Memory B cell (primary cell): Measurements from ENCODE around the gene IFIT2.
"Not testable (repeated sequence)": the region's sequence is repeated elsewhere in the genome, so short reads cannot be mapped to it uniquely, and the experiment has no call there.

Experiments
- ATAC-seq: fragments of 150-1000 bp; cut with Tn5 transposase; 2 replicates; pipeline ENCODE4 v1.10.0; 2021; ENCODE audit warnings: low read depth, mild to moderate bottlenecking, moderate library complexity
- DNase-seq, 2 donors: peaks; one replicate each; pipeline ENCODE4 v3.0.0; 2022; ENCODE audit warnings: low spot score in 2 of 2
- H3K27ac Mint-ChIP-seq: one replicate; pipeline ENCODE4 v1.8.0; 2022; ENCODE audit warnings: mild to moderate bottlenecking, moderate library complexity, mixed read lengths
- H3K27me3 Mint-ChIP-seq: one replicate; pipeline ENCODE4 v1.8.0; 2022; ENCODE audit warnings: mixed read lengths
- H3K36me3 Mint-ChIP-seq: one replicate; pipeline ENCODE4 v1.8.0; 2022; ENCODE audit warnings: mild to moderate bottlenecking, mixed read lengths
- H3K4me1 Mint-ChIP-seq: one replicate; pipeline ENCODE4 v1.8.0; 2022; ENCODE audit warnings: mixed read lengths
- H3K4me3 Mint-ChIP-seq: one replicate; pipeline ENCODE4 v1.8.0; 2022; ENCODE audit warnings: mild to moderate bottlenecking, moderate library complexity, mixed read lengths
- H3K9me3 Mint-ChIP-seq: one replicate; pipeline ENCODE4 v1.8.0; 2022; ENCODE audit warnings: mixed read lengths

IFIT2 gene

DNA sequence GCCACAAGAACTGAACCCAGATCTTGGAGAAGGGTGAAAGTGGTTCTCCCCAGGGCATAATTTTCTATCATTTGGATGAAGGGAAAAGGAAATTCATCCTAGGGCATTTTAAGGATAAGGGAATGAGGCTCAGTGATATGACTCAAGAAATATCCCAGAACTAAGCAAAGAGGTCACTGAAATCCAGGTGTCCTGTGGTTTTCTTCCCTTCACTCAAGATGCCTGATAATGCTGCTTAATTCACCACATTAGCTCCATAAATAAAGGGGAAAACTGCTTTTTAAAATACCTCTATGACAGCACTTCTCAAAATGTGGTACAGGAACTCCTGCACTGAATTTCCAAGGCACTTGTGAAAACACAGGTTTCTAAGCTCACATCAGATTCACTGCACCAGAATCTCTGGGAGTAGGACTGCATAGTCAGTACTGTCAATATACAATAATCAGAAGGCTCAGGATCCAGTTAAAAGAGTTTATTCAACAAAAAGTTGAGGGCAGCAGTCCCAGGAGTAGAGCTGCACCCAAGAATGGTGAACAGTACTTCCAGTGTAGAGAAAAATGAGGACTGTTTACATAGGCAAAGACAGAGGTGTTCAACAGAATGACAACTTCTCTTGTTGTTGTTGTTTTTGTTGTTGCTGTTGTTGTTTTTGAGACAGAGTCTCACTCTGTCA, 28.8 kb downstream of the IFIT2 start:
- Mint-ChIP-seq H3K4me1 (peaks cover 51% of the 10 kb centered on the region), H3K36me3 (no peaks in the 10 kb centered on the region), H3K27ac (peak overlapping the region; percentile 97), H3K4me3 (peak overlapping the region; percentile 24), H3K27me3 (no peaks in the 10 kb centered on the region), H3K9me3 (no peaks in the 10 kb centered on the region)
- DNase-seq (no peak), ATAC-seq (no peak)

DNA sequence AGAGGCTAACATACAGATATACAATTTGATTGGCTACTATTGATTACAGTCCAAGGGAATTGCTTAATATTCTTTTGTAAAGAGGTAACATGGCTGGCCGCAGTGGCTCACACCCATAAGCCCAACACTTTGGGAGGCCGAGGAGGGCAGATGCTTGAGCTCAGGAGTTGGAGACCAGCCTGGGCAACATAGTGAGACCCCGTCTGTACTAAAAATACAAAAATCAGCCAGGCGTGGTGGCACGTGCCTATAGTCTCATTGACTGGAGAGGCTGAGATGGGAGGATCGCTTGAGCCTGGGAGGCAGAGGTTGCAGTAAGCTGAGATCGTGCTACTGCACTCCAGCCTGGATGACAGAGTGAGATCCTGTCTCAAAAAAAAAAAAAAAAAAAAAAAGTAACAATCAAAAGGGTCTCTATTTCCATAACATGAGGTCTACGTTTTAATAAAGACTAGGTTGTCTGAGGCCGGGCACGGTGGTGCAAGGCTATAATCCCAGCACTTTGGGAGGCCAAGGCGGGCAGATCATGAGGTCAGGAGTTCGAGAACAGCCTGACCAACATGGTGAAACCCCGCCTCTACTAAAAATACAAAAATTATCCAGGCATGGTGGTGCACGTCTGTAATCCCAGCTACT, 29.8 kb downstream of the IFIT2 start:
- peak overlapping the region; percentile 97 for H3K27ac Mint-ChIP-seq

DNA sequence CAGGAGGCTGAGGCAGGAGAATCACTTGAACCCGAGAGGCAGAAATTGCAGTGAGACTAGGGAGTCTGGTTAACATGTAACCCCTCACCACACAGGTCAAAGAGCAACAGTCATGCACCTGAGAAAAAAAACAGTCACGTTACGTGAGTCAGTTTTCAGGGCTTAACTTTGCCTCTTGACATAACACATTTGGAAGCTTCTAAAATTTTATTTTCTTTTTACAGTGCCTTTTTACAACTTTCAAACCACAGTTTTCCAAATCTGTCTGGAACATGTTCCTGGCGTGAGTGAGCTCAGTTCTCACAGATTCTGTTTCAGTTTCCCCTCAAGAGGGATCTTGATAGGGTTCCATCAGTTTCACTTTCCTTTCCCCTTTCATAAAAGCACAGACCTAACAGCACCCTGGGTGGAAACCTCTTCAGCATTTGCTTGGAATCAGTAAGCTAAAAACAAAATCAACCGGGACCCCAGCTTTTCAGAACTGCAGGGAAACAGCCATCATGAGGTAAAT, 30.3 kb downstream of the IFIT2 start:
- Mint-ChIP-seq H3K4me1 (peaks cover 44% of the 10 kb centered on the region), H3K27me3 (no peaks in the 10 kb centered on the region), H3K36me3 (peaks cover 1% of the 10 kb centered on the region), H3K9me3 (no peaks in the 10 kb centered on the region), H3K27ac (peak overlapping the region; percentile 97), H3K4me3 (peak overlapping the region; percentile 86)
- peak; percentile 12 to 38 for DNase-seq
- peak; percentile 55 for ATAC-seq

More for the DNA sequence above, 29.8 kb downstream of the IFIT2 start:
- not testable (repeated sequence) for H3K9me3 Mint-ChIP-seq, ATAC-seq, H3K27me3 Mint-ChIP-seq, H3K36me3 Mint-ChIP-seq, DNase-seq
- Mint-ChIP-seq H3K4me3 (peak overlapping the region; percentile 86), H3K4me1 (peaks cover 48% of the 10 kb centered on the region)

DNA sequence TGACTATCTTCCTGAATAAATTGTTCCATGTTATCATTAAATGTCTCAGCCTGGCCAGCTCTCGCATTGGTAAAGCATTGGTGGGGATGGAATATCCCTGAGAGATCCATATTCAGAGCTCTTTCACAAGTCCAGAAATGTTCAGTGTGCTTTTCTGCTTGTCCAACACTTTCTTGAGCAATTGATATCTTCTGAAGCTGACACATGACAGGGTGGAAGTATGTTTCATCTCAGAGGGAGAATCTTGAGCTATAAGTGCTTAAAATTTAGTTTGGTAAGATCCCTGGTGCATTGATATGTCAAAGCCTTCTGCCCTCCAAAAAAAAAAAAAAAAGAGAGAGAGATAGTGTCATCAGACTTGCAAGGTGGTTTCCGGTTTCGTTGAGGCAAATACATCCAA, 33.4 kb downstream of the IFIT2 start:
- ATAC-seq = no peak
- Mint-ChIP-seq H3K9me3 (no peaks in the 10 kb centered on the region), H3K27me3 (no peaks in the 10 kb centered on the region), H3K27ac (peak overlapping the region; percentile 97), H3K4me3 (no peak overlapping the region), H3K36me3 (peaks cover 19% of the 10 kb centered on the region), H3K4me1 (peaks cover 25% of the 10 kb centered on the region)
- DNase-seq = no peak

DNA sequence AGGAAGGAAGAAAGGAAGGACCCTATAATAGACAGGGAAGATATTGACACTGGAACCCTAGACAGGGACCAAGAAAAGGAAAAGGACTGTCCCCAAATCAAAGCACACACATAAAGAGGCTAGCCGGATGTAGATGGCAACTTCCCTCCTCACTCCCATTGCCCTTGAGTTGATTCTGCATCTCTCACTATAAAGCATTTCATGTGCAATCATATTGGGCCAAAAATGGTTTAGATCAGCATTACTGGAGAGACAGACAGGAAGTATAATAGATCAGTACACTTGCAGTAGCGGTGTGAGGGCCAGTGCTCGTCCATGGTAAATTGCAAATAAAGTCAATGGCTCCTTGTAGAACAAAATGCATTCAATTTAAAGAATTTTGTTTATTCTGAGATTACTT, 34.4 kb downstream of the IFIT2 start:
- H3K4me1 Mint-ChIP-seq = peaks cover 18% of the 10 kb centered on the region
- no peak for DNase-seq
- ATAC-seq = no peak
- H3K27me3 Mint-ChIP-seq = no peaks in the 10 kb centered on the region
- peak overlapping the region; percentile 97 for H3K27ac Mint-ChIP-seq
- no peaks in the 10 kb centered on the region for H3K9me3 Mint-ChIP-seq
- no peak overlapping the region for H3K4me3 Mint-ChIP-seq
- peaks cover 23% of the 10 kb centered on the region for H3K36me3 Mint-ChIP-seq

DNA sequence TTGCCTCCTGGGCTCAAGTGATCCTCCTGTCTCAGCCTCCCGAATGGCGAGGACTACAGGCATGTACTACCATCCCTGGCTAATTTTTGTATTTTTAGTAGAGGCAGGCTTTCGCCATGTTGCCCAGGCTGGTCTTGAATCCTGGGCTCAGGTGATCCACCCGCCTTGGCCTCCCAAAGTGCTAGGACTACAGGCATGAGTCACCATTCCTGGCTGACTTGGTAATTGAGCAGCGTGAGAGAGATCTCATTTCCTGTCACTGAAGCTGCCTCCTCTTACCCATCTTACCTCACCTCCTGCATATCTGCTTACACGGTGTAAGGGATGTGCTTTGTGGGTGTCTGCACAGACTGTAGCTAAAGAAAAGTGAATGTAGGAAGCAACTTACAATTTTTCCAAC, 35.6 kb downstream of the IFIT2 start:
- Mint-ChIP-seq H3K4me3 (no peak overlapping the region), H3K36me3 (peaks cover 23% of the 10 kb centered on the region), H3K27ac (no peak overlapping the region), H3K27me3 (no peaks in the 10 kb centered on the region), H3K4me1 (peaks cover 15% of the 10 kb centered on the region), H3K9me3 (no peaks in the 10 kb centered on the region)
- DNase-seq (no peak), ATAC-seq (no peak)

DNA sequence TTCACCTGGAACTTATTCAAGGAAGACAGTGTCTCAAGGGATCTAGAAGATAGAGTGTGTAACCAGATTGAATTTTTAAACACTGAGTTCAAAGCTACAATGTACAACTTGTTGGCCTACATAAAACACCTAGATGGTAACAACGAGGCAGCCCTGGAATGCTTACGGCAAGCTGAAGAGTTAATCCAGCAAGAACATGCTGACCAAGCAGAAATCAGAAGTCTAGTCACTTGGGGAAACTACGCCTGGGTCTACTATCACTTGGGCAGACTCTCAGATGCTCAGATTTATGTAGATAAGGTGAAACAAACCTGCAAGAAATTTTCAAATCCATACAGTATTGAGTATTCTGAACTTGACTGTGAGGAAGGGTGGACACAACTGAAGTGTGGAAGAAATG, 36.9 kb downstream of the IFIT2 start:
- DNase-seq = no peak
- no peaks in the 10 kb centered on the region for H3K9me3 Mint-ChIP-seq
- no peak overlapping the region for H3K27ac Mint-ChIP-seq
- H3K36me3 Mint-ChIP-seq = peaks cover 23% of the 10 kb centered on the region
- H3K4me3 Mint-ChIP-seq = no peak overlapping the region
- no peak for ATAC-seq
- H3K4me1 Mint-ChIP-seq = peaks cover 7% of the 10 kb centered on the region
- H3K27me3 Mint-ChIP-seq = no peaks in the 10 kb centered on the region

DNA sequence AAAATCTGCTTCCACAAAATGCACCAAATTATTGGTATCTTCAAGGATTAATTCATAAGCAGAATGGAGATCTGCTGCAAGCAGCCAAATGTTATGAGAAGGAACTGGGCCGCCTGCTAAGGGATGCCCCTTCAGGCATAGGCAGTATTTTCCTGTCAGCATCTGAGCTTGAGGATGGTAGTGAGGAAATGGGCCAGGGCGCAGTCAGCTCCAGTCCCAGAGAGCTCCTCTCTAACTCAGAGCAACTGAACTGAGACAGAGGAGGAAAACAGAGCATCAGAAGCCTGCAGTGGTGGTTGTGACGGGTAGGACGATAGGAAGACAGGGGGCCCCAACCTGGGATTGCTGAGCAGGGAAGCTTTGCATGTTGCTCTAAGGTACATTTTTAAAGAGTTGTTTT, 38.0 kb downstream of the IFIT2 start:
- H3K27ac Mint-ChIP-seq = no peak overlapping the region
- peaks cover 2% of the 10 kb centered on the region for H3K4me1 Mint-ChIP-seq
- no peak for ATAC-seq
- H3K27me3 Mint-ChIP-seq = no peaks in the 10 kb centered on the region
- peaks cover 23% of the 10 kb centered on the region for H3K36me3 Mint-ChIP-seq
- DNase-seq = no peak
- no peak overlapping the region for H3K4me3 Mint-ChIP-seq
- no peaks in the 10 kb centered on the region for H3K9me3 Mint-ChIP-seq

DNA sequence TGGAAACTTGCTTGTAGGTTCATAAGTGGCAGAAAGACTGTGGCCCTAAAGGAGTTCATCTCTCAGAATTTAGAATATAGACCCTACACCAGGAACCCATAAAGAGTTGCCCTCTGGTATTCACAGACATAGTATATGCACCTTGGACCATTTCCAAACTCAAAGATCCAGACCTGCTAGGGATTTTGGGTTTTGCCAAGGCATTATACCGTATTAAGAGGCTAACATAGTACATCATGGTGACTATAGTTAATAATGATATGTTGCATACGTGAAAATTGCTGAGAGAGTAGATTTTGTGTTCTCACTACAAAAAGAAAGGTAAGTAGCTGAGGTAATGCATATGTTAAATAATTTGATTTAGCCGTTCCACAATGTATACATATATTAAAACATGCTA, 39.8 kb downstream of the IFIT2 start:
- Mint-ChIP-seq H3K36me3 (peaks cover 21% of the 10 kb centered on the region), H3K4me1 (no peaks in the 10 kb centered on the region), H3K4me3 (no peak overlapping the region), H3K9me3 (no peaks in the 10 kb centered on the region), H3K27me3 (no peaks in the 10 kb centered on the region), H3K27ac (no peak overlapping the region)
- no peak for ATAC-seq
- DNase-seq = no peak

DNA sequence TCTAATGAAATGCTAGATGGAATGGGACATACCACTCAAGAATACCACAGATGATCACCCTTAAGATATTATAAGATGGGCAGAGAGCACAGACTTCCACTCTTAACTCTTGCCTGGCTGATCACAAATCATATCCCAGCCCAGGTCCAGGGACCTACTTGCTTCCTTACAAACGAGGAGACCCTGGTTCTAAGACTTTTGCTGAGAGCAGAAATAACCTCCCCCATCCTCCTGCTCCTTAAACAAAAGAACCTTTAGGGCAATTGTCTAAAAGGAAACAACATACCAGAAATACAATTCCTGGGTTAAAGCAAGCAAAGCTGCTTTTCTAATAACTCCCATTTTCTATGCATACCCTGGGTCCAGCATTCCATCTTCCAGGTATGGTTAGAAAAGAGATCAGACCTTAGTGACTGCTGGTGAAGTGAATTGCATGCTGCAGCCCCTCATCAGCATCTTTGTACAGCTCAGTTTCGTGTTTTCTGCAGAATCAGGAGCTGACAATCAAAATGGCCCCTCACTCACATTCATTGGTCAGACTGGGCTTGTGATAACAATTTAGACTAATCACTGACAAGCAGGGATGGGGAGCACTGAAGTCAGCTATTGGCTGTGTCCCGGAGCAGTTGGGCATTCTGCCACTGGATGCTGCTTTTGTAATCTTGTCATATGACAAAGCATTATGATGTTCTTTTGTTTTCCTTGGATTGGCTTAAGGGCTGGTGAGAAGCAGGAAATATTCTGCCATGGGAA, 40.5 kb downstream of the IFIT2 start:
- Mint-ChIP-seq H3K4me1 (peaks cover 4% of the 10 kb centered on the region), H3K36me3 (peaks cover 21% of the 10 kb centered on the region), H3K27me3 (no peaks in the 10 kb centered on the region), H3K27ac (no peak overlapping the region), H3K4me3 (no peak overlapping the region), H3K9me3 (no peaks in the 10 kb centered on the region)
- DNase-seq (no peak), ATAC-seq (no peak)

DNA sequence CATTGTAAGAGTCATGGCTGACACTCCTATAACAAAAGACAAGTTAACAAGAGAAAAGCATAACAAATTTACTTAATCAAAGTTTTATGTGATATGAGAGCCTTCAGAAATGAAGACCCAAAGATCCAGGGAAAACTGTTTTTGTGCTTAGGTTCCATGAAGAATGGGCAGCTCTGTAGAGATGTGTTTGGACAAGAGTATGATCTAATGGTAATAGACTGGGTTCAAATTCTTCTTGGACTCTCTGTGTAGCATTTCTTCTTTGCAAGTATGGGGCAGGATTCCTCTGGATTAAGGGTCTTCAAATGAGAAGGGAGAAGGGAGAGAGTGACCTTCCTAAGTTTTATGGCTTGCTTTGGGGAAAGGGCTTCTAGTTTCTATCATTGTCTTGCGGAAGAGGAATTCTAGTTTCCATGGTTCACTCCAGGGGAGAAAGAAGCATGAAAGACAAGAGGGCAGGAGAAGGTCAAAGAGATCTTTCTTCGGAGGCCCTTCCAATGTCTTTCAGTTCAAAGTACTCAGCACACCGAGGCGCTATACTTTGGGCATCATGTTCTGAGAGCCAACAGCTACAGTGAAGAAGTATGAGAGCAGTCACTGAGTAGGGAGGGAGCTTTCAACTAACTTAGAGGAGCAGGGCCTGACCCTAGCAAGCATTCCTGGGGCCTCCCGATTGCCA, 41.4 kb downstream of the IFIT2 start:
- Mint-ChIP-seq H3K27ac (no peak overlapping the region), H3K9me3 (no peaks in the 10 kb centered on the region), H3K4me3 (no peak overlapping the region), H3K36me3 (peaks cover 21% of the 10 kb centered on the region), H3K27me3 (no peaks in the 10 kb centered on the region), H3K4me1 (peaks cover 11% of the 10 kb centered on the region)
- no peak for ATAC-seq
- DNase-seq = no peak

DNA sequence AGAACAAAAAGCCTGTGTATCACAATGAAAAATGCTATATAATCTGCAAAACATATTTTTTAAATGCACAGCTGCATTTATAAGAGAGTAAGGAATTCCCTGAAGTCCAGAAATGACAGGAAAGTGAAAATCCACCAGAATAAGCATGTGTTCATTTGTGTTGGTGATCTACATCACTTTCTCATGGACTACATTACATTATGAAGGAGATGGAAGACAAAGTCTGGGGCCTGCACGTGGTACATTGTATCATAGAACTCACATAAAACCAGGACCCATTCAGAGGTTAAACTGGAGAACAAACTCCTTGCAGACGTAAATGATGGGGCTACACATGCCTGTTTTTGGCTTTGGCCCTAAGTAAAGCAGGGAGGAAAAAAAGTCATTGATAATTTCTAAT, 42.3 kb downstream of the IFIT2 start:
- H3K36me3 Mint-ChIP-seq = peaks cover 12% of the 10 kb centered on the region
- no peaks in the 10 kb centered on the region for H3K27me3 Mint-ChIP-seq
- ATAC-seq (no peak), DNase-seq (no peak)
- H3K4me3 Mint-ChIP-seq = no peak overlapping the region
- no peaks in the 10 kb centered on the region for H3K9me3 Mint-ChIP-seq
- H3K4me1 Mint-ChIP-seq = peaks cover 12% of the 10 kb centered on the region
- H3K27ac Mint-ChIP-seq = no peak overlapping the region

DNA sequence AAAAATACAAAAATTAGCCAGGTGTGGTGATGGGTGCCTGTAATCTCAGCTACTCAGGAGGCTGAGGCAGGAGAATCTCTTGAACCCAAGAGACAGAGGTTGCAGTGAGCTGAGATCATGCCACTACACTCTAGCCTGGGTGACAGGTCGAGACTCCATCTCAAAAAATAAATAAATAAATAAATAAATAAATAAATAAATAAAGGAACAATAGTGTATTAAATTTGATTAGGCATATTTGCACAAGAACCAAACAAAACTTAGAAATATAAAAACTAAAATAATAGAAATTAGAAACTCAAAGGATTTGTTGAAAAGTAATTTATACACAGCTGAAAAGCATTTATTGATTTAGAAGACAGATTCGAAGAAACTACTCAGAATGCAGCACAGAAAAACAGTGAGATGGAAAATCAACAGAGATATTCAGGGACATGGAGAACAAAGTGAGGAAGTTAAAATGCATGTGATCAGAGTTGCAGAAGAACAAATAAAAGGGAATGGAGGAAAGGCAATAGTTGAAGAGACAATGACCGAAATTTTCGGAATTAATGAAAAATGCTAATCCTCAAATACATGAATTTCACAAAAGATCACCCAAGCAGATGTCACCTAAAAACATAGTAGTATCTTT, 43.6 kb downstream of the IFIT2 start:
- no peaks in the 10 kb centered on the region for H3K27me3 Mint-ChIP-seq
- peaks cover 3% of the 10 kb centered on the region for H3K36me3 Mint-ChIP-seq
- H3K9me3 Mint-ChIP-seq = no peaks in the 10 kb centered on the region

More for the DNA sequence above, 43.6 kb downstream of the IFIT2 start:
- Mint-ChIP-seq H3K4me1 (peaks cover 13% of the 10 kb centered on the region), H3K4me3 (no peak overlapping the region), H3K27ac (no peak overlapping the region)
- no peak for DNase-seq
- no peak for ATAC-seq
